Activated CD8-positive, alpha-beta memory T cell treated with anti-CD3 and anti-CD28 coated beads for 24 hours (primary cell): ENCODE results near the gene PRAMEF11.
"Not testable (repeated sequence)": the region's sequence is repeated elsewhere in the genome, so short reads cannot be mapped to it uniquely, and the experiment has no call there.

Experiments
- DNase-seq: peaks from one replicate; pipeline ENCODE4 v3.0.0-alpha.2; 2020

PRAMEF11 gene

DNA sequence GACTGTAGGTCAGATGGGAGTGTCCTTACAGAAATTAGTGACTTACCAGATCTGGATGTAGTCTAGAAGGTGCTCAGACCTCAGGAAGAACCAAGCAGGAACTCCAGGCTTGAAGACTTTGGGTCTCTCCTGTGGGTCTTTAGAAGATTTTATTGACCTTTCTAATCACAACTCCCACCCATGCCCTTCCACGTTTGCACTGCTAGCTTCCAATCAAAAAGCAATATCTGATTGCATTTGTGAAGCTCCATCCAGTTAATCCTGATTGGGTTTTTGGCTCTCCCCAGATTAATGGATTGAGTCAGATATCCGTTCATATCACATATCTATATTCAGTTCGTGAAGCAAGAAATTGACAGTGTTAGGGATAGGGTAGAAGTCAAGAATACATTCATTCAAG is at the start of gene PRAMEF11:
PRAMEF11 (minus strand) TSS at position 101 of the 400 bp plus-strand sequence. CDS start 2,621 bp downstream, outside the sequence.
- not testable (repeated sequence) for DNase-seq

DNA sequence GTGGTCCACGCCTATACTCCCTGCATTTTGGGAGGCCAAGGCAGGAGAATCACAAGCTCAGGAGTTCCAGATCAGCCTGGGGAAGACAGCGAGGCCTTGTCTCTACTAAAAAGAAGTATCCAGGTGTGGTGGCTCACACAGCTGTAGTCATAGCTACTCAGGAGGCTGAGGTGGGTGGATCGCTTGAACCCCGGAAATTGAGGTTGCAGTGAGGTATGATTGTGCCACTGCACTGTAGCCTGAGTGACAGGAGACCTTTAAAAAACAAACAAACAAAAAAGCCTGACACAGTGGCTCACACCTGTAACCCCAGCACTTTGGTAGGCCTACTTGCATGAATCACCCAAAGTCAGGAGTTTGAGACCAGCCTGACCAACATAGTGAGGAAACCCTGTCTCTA is 47.2 kb upstream of the PRAMEF11 start:
- not testable (repeated sequence) for DNase-seq

DNA sequence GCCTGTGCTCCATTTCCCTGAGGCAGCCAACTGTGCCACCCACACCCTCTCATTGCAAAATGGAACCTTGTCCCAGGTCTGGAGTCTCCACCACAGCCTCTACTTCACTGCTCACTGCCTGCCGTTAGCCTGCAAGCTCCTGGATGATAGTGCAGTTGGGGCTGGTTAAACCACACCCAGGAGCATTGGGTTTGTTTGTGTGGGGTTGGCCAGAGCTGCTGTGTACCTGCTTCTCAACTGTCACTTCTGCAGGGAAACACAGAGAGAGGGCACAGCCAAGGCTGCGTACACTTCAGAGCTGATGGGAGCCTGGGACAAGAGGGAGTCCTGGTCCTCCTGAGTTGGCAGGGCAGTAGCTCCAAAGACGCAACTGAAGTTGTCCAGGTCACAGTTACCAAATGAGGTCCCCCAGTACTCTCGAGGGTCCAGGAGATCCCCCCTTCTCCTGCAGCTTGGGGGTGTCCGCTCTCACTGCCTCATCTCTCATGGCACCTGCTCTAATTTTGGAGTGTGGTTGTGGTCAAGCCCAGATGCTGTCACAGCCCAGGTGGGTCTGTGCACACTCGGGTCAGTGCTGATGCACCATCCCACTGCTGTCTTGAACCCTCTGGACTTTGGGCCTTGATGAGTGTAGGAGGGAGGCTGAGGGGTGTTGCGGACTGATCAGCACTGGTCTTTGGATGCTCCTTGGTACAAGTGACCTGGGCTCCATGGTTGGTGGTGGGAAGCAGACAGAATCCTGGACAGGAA is 32.1 kb upstream of the PRAMEF11 start:
- DNase-seq, result not testable (repeated sequence)

DNA sequence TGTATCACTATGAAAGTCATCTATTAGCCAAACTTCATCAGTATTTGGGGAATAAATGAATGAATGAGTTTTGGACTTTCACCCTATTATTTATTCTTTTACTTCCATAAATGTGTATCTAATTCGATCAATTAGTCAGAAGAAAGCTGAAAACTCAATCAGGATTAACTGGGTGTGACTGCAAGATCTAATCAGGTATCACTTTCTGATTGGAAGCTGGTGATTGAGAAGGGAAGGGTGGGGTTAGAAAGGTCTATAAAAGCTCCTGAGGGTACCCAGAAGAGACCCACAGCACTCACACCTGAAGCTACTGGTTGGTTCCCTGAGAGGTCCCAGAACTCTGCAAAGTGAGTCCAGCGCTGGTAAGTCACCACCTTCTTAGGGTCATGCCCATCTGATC is 25.6 kb upstream of the PRAMEF11 start, which contains the start of gene PRAMEF2:
PRAMEF2 (plus strand) TSS at position 301 of the 400 bp plus-strand sequence. CDS start 1,924 bp downstream, outside the sequence.
- not testable (repeated sequence) for DNase-seq

DNA sequence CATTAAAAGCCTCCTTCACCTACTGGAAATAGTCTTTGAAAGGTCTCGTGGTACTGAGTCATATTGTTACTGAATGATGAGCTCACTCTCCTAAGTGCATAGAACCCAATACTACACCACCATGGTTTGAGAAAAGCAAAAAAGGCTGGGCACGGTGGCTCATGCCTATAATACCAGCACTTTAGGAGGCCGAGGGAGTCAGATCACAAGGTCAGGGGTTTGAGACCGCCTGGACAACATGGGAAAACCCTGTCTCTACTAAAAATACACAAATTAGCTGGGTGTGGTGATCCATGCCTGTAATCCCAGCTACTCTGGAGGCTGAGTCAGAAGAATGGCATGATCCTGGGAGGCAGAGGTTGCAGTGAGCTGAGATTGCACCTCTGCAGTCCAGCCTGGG is 20.6 kb upstream of the PRAMEF11 start:
- no peak for DNase-seq

DNA sequence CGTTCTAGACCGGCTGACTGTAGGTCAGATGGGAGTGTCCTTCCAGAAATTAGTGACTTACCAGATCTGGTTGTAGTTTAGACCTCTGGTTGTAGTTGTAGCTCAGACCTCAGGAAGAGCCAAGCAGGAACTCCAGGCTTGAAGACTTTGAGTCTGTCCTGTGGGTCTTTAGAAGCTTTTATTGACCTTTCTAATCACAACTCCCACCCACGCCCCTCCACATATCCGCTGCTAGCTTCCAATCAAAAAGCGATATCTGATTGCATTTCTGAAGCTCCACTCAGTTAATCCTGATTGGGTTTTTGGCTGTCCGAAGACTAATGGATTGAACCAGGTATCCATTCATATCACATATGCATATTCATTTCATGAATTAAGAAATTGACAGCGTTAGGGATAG is 17.4 kb upstream of the PRAMEF11 start, which contains the start of gene HNRNPCL1:
HNRNPCL1 (minus strand) TSS at position 101 of the 400 bp plus-strand sequence. CDS start 431 bp downstream, outside the sequence.
- DNase-seq, result not testable (repeated sequence)

DNA sequence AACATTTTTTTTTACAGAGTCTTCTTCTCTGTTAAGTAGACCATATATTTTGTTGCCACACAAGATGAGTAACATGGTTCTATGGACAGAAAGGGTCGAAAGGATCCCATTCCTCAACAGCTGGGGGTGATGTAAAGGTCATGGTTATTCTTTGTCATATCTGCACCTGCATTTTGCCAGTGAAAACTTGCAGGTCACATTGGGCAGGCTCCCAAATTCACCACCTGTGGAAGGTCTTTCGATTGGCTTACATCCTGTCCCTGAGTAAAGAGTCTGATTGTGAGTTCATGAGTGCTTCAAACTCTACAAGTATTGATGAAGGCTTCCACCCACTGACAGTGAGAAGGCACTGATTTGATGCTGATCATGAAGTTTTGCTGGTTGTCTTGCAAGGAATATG is 2.0 kb upstream of the PRAMEF11 start:
- DNase-seq, result not testable (repeated sequence)

DNA sequence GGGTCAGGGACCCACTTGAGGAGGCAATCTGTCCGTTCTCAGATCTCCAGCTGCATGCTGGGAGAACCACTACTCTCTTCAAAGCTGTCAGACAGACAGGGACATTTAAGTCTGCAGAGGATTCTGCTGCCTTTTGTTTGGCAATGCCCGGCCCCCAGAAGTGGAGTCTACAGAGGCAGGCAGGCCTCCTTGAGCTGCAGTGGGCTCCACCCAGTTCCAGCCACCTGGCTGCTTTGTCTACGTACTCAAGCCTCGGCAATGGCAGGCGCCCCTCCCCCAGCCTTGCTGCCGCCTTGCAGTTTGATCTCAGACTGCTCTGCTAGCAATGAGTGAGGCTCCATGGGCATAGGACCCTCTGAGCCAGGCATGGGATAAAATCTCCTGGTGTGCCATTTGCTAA is 12.1 kb downstream of the PRAMEF11 start:
- not testable (repeated sequence) for DNase-seq

DNA sequence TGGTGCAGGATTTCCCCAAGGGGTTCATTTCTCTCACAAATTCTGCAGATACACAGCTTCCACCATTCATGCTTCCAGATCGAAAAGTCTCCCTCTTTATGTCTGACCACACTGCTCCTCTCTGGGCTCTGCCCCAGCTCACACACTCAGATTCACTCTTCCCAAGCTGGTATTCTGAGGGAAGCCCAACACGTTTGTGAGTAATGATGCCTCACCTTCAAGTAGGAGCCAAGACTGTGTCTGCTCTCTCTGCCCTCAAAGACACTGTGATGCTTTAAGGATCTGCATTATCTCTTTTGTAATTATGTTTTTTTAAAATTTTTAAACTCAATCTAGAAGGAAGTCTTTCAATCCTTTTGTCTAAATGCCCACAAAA is 19.8 kb downstream of the PRAMEF11 start:
- no peak for DNase-seq

DNA sequence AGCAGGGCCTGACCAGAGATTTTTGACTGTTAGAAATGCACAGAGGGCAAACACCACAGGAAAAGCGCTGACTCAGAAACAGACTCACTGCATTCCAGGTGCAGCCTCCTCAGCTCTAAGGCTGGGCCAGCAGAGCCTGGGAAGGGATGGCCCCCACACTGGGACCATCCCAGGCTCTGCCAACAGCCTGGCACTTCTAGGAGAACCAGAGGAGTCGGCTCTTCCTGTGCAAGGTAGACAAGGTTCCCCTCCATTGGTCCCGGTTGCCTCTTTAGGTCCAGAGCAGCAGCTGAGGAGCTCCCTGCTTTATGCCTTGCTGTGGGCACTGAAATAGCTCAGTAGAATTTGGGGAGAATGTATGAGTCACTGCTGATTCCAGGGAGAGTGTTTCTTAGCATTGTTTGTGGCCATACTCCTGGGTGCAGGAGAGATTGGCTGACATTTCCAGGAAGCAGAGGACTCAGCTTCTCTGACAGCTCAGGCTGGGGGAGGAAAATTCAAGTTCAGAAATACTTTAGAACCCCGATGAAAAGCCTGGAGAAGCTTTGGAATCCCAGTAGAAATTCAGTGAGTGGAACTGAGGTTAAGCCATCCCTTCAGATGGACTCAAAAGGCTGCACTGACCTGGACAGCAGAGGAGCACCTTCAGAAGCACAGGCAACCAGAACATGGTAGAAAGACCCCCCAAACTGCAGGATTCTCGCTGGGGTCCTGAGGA is 20.4 kb downstream of the PRAMEF11 start:
- DNase-seq, result no peak

DNA sequence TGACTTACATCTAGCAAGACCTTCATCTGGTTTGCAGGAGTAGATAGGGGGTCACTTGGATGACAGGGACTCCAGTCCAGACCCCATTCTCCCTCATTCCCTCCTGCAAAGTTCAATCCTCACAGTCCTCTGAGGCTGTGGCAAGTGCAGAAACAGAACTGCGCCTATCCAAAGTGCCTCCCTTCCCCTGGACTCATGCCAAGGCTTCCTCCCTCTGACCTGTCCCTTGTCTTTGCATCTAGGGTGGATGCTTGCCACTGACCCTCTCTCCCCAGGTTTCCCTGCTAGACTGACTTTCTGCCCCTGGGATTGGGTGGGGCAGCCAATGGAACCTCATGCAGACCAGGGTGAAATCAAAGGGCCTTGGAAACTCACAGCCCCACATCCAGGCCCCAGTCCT is 21.3 kb downstream of the PRAMEF11 start:
- DNase-seq, result no peak

DNA sequence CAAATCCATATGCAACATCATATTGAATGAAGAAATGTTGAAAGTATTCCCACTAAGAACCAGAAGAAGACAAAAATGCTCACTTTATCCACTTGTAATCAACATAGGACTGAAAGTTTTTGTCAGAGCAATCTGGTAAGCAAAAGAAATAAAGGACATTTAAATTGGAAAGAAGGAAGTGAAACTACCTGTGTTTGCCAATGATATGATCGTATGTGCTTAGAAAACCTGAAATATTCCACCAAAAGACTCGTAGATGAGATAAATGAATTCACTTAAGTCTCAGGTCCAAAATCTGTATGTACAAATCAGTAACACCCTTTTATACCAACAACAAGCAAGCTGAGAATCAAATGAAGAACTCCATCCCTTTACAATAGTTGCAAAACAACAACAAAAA is 31.5 kb downstream of the PRAMEF11 start:
- no peak for DNase-seq

DNA sequence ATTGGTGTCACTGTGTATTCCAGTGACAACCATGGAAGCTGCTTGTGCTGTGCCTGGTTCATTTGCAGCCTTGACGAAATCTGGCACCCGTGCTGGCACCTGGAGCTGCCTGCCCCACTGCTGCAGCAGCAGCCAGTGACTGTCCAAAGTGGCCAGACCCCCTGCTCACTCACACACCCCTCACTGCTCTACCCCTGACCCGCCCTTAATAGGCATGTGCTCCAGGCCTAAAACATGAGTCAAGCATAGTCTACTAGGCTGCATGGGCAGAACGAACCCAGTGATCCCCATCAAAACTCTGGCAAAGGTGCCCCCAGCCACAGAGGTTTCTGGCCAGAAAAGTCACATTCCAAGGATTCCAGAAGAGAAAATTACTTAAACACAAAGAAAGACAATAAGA is 32.3 kb downstream of the PRAMEF11 start:
- no peak for DNase-seq

DNA sequence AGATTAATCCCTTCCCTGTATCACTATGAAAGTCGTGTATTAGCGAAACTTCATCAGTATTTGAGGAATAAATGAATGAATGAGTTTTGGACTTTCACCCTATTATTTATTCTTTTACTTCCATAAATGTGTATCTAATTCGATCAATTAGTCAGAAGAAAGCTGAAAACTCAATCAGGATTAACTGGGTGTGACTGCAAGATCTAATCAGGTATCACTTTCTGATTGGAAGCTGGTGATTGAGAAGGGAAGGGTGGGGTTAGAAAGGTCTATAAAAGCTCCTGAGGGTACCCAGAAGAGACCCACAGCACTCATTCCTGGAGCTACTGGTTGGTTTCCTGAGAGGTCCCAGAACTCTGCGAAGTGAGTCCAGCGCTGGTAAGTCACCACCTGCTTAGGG is 40.1 kb downstream of the PRAMEF11 start, which contains the start of gene PRAMEF1:
PRAMEF1 (plus strand) TSS at position 301 of the 400 bp plus-strand sequence. CDS start 1,831 bp downstream, outside the sequence.
- not testable (repeated sequence) for DNase-seq

DNA sequence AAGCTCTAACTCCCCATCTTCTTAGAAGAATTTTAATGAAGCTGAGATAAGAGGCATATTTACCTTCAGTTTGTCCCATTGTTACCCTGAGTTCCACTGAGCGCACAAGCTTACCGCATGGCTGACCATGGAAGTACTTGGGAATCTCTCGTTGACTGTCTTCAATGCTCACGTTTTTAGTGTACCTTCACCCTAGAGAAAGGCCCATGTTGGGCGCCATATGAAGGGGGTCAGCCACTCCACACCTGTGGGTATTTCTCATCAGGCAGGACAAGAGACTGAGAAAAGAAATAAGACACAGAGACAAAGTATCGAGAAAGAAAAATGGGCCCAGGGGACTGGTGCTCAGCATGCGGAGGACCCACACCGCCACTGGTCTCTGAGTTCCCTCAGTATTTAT is 46.5 kb downstream of the PRAMEF11 start:
- DNase-seq, result not testable (repeated sequence)

DNA sequence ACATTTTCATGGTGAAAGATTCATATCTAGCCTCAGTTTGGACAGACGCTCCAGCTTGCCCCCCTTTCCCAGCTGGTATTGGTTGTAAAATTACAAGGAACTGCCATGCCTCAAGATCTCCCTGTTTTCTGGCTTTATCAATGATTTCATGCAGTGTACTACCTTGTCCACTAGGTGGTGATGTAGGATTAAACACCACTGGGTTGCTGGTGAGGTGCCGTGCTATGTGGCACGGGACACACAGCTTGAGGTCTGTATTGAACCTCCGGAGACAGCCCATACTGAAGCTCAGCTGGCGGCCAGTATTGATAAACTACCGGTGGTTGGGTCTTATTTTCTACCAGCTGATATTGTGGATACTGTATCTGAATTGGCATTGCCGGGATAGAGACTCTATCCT is 47.4 kb downstream of the PRAMEF11 start:
- not testable (repeated sequence) for DNase-seq

DNA sequence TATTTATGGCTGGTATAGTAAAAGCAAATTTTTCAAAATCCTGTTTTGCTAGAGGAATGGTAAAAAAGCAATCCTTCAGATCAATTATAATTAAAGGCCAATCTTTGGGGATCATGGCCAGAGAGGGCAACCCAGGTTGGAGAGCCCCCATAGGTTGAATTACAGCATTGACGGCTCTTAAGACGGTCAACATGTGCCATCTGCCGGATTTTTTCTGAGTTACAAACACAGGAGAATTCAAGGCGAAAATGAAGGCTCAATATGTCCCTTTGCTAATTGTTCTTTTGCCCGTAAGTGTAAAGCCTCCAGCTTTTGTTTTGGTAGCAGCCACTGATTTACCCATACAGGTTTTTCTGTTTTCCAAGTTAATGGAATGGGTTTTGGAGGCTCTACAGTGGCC is 49.7 kb downstream of the PRAMEF11 start:
- DNase-seq, result not testable (repeated sequence)

DNA sequence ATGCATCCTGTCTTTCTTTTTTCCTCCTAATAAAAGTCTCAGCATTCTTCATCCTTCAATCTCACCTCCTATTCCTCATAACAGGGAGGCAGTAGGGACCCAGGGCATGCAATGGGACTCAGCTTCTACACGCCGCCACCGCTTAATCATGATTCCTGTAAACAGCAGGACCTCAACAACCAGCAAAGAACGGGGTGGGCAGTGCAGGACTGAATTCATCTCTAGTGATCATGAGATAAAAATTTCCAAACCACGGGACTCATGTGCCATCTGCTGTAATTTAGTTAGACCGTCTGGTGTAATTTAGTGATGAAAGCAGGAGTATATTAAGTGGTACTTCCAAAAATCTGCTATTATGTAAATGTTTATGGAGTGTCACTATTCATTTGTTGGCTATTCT is 52.3 kb downstream of the PRAMEF11 start:
- no peak for DNase-seq

DNA sequence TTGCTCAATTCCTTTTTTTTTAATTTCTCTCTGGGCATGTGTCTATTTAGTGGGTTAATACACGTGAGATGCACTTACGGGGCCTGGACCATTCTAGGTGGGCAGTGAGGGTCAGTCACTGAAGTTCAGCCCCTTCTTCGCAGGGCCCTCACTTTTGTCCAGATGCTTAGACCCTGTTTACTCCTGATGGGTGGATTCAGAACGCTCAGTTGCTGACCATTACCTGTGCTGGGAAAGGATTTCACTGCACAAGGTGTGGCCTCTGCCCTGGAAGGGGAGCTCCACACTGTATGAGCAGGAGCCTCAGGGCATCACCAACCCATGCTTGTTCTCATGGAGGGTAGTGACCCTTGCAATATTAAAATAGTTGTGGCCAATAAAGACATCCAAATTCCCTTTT is 53.1 kb downstream of the PRAMEF11 start:
- no peak for DNase-seq

DNA sequence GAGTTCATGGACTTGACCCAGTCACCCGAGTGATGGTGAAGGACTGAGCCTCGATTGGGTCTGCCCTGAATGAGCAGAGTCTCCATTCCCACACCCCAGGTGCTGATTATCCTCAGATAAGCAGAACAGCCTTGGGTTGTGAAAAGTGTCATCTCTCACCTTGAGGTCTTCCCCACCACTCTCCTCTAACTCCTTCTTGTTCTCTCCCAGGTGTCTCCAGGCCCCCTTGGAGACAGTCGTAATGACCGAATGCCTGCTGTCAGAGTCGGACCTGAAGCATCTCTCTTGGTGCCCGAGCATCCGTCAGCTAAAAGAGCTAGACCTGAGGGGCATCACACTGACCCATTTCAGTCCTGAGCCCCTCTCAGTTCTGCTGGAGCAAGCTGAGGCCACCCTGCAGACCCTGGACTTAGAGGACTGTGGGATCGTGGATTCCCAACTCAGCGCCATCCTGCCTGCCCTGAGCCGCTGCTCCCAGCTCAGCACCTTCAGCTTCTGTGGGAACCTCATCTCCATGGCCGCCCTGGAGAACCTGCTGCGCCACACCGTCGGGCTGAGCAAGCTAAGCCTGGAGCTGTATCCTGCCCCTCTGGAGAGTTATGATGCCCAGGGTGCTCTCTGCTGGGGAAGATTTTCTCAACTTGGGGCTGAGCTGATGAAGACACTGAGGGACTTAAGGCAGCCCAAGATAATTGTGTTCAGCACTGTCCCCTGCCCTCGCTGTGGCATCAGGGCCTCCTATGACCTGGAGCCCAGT is 54.2 kb downstream of the PRAMEF11 start:
- no peak for DNase-seq

DNA sequence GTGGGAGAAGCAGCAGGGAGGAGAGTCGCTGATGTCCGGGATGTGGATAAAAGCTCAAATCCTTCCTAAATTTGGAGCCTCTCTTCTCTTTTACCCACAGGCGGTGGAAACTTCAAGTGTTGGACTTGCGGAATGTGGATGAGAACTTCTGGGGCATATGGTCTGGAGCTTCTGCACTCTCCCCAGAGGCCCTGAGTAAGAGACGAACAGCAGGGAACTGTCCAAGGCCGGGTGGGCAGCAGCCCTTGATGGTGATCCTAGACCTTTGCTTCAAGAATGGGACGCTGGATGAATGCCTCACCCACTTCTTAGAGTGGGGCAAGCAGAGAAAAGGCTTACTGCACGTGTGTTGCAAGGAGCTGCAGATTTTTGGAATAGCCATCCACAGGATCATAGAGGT is 55.8 kb downstream of the PRAMEF11 start:
- no peak for DNase-seq

DNA sequence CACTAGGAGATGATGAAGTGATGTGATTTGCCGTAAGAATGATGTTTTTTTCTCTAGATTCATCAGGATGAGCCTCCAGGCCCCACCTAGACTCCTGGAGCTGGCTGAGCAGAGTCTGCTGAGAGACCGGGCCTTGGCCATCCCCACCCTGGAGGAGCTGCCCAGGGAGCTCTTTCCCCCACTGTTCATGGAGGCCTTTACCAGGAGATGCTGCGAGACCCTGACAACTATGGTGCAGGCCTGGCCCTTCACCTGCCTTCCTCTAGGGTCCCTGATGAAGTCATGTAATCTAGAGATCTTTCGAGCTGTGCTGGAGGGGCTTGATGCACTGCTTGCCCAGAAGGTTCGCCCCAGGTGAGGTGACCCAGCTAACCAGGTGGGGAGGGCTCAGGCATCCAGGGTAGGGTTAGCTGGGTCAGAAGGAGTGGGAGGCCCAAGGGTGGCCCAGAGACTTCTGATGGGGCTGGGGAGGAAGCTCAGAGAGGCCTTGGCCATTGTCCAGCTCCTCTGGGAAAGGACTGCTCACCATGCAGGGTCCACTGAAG is 56.3 kb downstream of the PRAMEF11 start:
- no peak for DNase-seq
